HG03103 (cell line): ENCODE results near the gene SLC45A1.
"Not testable (repeated sequence)": the region's sequence is repeated elsewhere in the genome, so short reads cannot be mapped to it uniquely, and the experiment has no call there.

Experiments used
- ATAC-seq: cut with Tn5 transposase; IDR thresholded peaks from one replicate; pipeline ENCODE4 v1.9.1; 2021; ENCODE audit warnings: low read depth; ENCODE audit not compliant: unreplicated experiment

SLC45A1 gene

DNA sequence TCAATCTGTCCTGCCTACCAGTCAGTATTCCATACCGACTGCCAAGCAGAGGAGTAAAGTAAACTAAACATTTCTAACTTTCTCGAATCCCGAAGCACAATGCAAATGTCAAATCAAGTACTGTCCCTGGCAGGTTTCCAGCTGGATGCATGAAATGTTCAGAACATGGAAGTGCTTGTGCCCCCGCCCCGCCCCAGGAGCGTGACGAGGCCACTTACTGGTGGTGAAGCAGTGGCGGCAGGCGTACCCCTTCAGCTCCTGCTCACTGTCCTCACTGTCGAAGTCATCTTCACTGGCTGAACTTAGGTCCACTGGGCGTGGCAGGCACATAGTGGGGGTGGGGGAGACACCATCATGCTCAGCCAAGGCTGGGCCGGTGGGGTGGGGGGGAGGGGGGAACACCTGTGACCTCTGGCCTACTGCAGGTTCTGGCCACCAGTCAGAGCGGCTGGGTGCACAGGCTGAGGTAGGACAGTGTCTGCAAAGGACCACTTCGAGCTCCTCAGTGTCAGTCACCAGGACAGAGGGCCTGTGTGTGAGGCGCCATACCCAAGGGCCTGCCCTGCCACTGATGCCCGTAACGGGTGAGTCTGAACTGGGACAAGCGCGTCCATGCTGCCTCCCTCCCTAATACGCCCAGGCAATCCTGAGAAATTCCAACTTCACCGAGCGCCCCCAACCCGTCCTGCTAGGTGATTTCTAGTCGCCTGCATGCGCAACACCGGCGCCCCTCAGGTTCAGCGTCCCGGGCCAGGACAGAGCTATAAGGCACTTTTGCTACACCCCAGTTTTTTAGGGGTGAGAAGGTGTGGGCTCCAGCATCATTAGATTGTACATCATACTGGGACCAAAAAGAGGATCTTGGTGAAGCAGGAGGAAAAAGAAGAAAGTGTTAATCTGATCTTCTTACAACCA is 46.9 kb downstream of the SLC45A1 start:
- no peak for ATAC-seq

GRCh38 chr1:8365661-8366362 is 47.9 kb downstream of the SLC45A1 start:
- no peak for ATAC-seq

- ATAC-seq: no peak
These were observed 49.8 kb downstream of the SLC45A1 start for GRCh38 chr1:8367571-8368194.

GRCh38 chr1:8368956-8369639 is 51.2 kb downstream of the SLC45A1 start:
- no peak for ATAC-seq

DNA sequence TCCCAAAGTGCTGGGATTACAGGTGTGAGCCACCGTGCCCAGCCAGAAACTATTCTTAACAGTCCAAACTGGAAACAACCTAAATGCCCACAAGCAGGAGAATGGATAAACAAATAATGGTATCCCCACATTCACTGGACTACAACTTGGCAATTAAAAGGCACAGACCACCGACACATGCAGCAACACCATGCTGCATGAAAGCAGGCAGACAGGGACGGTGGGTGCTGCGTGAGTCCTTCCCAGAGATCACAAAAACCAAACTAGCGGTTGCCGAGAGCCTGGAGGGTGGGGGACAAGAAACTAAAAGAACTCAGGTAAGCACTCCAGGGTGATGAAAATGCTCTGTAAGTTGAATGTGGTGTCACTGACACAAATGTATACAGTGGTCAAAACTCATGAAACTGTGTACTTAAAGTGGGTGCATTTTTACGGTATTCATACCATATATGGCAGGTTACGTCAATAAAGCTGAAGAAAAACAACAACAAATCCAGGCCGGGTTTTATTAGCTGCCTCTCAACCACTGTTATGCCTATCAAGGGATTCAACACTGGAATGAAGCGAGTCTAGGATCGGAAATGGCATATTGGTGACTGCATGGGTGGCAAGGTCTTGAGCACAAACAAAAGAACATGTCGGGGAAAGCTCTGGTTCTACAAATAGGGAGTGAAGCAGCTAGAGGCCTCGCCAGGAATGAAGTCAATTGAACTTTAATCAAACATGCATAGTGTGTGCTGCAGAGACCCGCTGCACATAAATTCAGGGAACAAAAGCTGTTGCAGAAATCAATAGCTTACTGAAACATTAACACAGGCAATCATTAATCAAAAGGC is 52.4 kb downstream of the SLC45A1 start:
- ATAC-seq: no peak

DNA sequence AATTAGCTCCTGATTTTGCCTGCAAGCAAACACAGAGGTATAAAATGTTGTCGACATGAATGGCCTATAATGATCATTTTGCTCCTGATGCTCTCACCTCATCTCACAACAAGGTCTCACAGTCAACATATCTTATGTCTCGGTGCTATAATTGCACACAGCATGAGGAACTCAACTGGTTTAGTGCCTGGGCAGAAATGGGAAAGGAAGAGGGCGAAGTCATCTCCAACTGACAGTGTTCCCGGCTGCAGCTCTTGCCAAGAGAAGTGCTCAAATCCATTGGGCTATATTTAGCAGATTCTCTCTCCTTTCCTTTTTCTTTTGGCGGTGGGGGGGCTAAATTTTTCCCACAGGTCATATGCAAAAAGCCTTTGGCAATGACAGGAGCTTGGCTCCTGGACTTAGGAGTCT is 53.0 kb downstream of the SLC45A1 start:
- no peak for ATAC-seq

GRCh38 chr1:8371372-8371991 is 53.6 kb downstream of the SLC45A1 start:
- no peak for ATAC-seq

DNA sequence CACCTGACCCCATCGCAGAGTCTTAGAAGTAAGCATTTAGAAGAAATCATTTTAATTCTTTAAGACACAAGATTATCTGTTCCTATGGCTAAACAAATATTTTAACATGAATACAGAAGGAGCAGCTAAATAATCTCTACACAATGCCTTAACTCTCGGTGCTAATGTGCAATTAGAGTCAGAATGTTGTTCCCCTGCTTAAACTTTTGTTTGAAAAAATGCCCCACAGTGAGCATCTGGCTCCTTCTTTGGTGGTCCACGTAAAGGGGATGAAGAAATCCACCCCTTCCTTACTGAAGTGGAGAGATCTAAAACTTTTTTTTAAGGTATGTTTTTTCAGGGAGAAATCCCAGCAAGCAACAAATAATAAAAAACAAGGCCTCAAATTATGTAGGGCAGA is 55.2 kb downstream of the SLC45A1 start:
- no peak for ATAC-seq

DNA sequence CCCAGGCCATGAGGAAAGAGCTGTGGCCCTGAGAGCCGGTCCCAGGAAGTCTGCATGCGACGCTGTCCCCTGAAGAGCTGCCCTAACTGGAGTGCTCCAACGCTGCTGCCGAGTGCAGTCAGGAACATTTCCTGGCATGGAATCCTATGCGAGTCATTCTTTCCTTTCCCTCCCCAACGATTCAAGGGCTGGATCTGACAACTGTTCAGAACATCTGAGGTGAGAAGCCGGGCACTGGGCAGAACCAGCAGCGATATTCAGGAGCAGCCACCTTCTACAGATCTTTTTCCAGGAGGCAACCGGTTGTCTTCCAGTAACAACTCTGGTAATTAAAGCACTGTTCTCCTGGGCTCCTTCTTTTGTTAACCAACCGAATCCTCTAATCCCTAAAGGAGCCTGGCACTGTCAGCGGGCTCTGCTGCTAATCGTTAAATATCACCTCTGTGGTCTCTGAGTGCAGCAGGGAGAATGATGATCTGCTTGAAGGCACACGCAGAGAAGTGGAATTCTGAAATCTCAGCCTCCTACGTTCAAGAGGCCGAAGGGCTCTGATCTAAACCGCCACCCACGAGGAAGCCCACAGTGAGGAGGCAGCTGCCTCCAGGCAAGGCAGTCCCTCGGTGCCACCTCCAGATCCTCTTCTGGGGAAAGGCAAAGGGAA is 55.8 kb downstream of the SLC45A1 start:
- no peak for ATAC-seq

GRCh38 chr1:8374356-8374755 is 56.4 kb downstream of the SLC45A1 start:
- ATAC-seq: no peak

- no peak for ATAC-seq
These were observed 56.9 kb downstream of the SLC45A1 start for GRCh38 chr1:8374812-8375211.

- ATAC-seq: no peak
These were observed 58.5 kb downstream of the SLC45A1 start for GRCh38 chr1:8376358-8376840.

- ATAC-seq: no peak
These were observed 59.5 kb downstream of the SLC45A1 start for GRCh38 chr1:8377271-8377981.

DNA sequence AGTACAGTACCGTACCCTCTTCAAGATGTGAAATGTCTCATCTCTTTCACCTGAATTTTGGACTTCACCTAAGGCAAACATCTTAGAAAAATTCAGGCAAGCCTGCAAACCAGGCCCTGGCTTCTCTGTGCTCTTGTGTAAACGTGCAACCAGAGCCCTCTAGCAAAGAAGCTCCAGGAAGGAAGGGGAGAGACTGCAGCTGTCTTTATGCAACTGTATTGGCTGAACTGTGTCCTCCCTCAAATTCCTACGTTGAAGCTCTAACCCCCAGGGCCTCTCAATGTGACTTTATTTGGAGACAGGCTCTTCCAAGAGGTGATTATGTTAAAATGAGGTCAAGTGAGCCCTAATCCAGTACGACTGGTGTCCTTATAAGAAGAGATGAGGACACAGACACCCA is 60.3 kb downstream of the SLC45A1 start:
- ATAC-seq: no peak

GRCh38 chr1:8378981-8379470 is 61.1 kb downstream of the SLC45A1 start:
- ATAC-seq: no peak

GRCh38 chr1:8379513-8380186 is 61.7 kb downstream of the SLC45A1 start:
- no peak for ATAC-seq

- ATAC-seq: not testable (repeated sequence)
These were observed 62.4 kb downstream of the SLC45A1 start for GRCh38 chr1:8380310-8380709.
